Esophagus muscularis mucosa (tissue), 3 donors: ENCODE measurements around the gene ETV6.

Source experiments
- POLR2A ChIP-seq: fragments of 450-650 bp; IDR thresholded peaks from one replicate; pipeline ENCODE4 v1.6.1; 2017; ENCODE audit warnings: antibody characterized with exemption, moderate library complexity, mild to moderate bottlenecking, low read depth
- POLR2AphosphoS5 ChIP-seq, 2 donors: sonication (generic); formaldehyde crosslinking; IDR thresholded peaks; one replicate each; pipeline ENCODE4 v1.6.1; 2017; ENCODE audit warnings: antibody characterized with exemption in 2 of 2
- TF ChIP-seq, protein P1 (sequence below), 3 experiments: fragments of 200-600 bp in 2 of 3; fragments of 450-650 bp in 1 of 3; sonication (generic) in 2 of 3; IDR thresholded peaks; one replicate each; pipeline ENCODE4 v1.5.1; 2017 to 2019; ENCODE audit warnings: antibody characterized with exemption in 3 of 3, mild to moderate bottlenecking in 2 of 3, moderate library complexity in 1 of 3

DNA sequence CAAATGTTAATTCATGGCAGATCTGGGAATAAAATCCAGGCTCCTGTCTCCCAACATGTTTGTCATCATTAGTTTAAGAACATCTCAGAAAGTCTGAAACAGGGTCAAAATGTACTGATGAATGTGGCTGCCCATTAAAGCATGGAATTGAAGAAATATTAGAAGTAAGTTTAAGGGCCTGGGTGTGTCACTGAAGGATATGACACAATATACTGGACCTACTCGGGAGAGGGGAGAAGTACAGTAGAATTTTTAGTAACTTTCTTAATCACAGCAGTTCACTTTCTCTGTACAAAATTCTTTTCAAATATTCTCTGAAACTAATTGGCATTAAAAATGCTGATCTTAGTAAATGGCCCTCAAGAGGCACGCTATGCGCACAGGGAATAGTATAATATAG, 185.5 kb downstream of the ETV6 start:
- TF ChIP-seq, protein P1, sequence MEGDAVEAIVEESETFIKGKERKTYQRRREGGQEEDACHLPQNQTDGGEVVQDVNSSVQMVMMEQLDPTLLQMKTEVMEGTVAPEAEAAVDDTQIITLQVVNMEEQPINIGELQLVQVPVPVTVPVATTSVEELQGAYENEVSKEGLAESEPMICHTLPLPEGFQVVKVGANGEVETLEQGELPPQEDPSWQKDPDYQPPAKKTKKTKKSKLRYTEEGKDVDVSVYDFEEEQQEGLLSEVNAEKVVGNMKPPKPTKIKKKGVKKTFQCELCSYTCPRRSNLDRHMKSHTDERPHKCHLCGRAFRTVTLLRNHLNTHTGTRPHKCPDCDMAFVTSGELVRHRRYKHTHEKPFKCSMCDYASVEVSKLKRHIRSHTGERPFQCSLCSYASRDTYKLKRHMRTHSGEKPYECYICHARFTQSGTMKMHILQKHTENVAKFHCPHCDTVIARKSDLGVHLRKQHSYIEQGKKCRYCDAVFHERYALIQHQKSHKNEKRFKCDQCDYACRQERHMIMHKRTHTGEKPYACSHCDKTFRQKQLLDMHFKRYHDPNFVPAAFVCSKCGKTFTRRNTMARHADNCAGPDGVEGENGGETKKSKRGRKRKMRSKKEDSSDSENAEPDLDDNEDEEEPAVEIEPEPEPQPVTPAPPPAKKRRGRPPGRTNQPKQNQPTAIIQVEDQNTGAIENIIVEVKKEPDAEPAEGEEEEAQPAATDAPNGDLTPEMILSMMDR (IDR thresholded peaks at IDR 0.05), result no peak
- no peak for TF ChIP-seq POLR2AphosphoS5 (IDR thresholded peaks at IDR 0.05)
- TF ChIP-seq POLR2A, result no peak
